ENCODE measurements around the gene RNF145. TPM values are rescaled to one million over a fixed set of nuclear protein-coding genes. Genes with fewer than 3 reads are reported as not detected.
A peak's percentile ranks its signal among the peaks of the same experiment; 100 is the strongest.

The RNF145 gene
- total and polyA plus RNA-seq, 2 of the 13 experiments (the other 11 are each of a cell fraction or from before 2014, with no cell fraction given): 24.6 TPM

GRCh38 chr5:159257629-159258283, 48.4 kb upstream of the RNF145 start (continued):
- no peak for TF ChIP-seq DZIP1 (CRISPR knock-in tag; IDR thresholded peaks at IDR 0.05)
- peak; percentile 90 for TF ChIP-seq GATAD2A (CRISPR knock-in tag; IDR thresholded peaks at IDR 0.05)
- no peak for TF ChIP-seq NFATC3 (CRISPR knock-in tag; IDR thresholded peaks at IDR 0.05)
- no peak for TF ChIP-seq GATAD1 (CRISPR knock-in tag; IDR thresholded peaks at IDR 0.05)
- TF ChIP-seq TBL1XR1 (IDR thresholded peaks at IDR 0.05; ENCODE audit: borderline replicate concordance, low read length, partially characterized antibody): no peak
- no peak for TF ChIP-seq ZNF737 (CRISPR knock-in tag; IDR thresholded peaks at IDR 0.05; ENCODE audit: borderline replicate concordance)
- no peak for TF ChIP-seq ZNF761 (CRISPR knock-in tag; conservative IDR thresholded peaks at IDR 0.05)
- peak; percentile 61 for TF ChIP-seq POGZ (CRISPR knock-in tag; IDR thresholded peaks at IDR 0.05)
- peak; percentile 33; the same call in 1 of the 2 replicates for TF ChIP-seq RXRB (CRISPR knock-in tag; IDR thresholded peaks at IDR 0.05; ENCODE audit: borderline replicate concordance)
- TF ChIP-seq TOPORS (CRISPR knock-in tag; IDR thresholded peaks at IDR 0.05): no peak
- peak; percentile 76; the same call in 1 of the 2 replicates for TF ChIP-seq AHDC1 (CRISPR knock-in tag; IDR thresholded peaks at IDR 0.05; ENCODE audit: borderline replicate concordance)
- no peak for TF ChIP-seq NRL (CRISPR knock-in tag; IDR thresholded peaks at IDR 0.05; ENCODE audit: borderline replicate concordance)
- no peak for TF ChIP-seq ARNTL (CRISPR knock-in tag; IDR thresholded peaks at IDR 0.05)
- no peak for TF ChIP-seq KDM5B (CRISPR knock-in tag; IDR thresholded peaks at IDR 0.05; ENCODE audit: borderline replicate concordance)
- TF ChIP-seq MATR3 (CRISPR knock-in tag; IDR thresholded peaks at IDR 0.05): no peak

Data from HepG2 (cell line).